Measurements from ENCODE around the gene PROM1.

DNA sequence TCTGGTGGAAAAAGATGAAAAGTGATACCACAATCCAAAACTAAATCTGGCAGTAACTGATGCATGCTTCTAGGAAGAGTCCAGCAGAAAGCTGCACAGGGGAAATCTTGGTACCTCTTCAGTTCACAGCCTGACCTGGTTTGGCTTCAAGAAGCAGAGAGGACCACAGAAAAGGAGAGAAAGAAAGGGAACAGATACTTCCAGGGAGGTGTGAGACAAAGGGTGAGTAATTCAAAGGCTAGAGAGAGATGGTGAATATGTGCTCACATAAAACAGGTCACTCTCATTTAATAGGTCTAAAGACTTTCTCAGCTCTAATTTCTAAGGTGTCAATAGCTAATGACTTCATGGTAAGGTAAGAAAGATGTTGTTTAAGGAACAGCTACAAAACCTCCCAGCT, 132.0 kb downstream of the PROM1 start:
- TF ChIP-seq, protein P1, sequence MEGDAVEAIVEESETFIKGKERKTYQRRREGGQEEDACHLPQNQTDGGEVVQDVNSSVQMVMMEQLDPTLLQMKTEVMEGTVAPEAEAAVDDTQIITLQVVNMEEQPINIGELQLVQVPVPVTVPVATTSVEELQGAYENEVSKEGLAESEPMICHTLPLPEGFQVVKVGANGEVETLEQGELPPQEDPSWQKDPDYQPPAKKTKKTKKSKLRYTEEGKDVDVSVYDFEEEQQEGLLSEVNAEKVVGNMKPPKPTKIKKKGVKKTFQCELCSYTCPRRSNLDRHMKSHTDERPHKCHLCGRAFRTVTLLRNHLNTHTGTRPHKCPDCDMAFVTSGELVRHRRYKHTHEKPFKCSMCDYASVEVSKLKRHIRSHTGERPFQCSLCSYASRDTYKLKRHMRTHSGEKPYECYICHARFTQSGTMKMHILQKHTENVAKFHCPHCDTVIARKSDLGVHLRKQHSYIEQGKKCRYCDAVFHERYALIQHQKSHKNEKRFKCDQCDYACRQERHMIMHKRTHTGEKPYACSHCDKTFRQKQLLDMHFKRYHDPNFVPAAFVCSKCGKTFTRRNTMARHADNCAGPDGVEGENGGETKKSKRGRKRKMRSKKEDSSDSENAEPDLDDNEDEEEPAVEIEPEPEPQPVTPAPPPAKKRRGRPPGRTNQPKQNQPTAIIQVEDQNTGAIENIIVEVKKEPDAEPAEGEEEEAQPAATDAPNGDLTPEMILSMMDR (IDR thresholded peaks at IDR 0.05; ENCODE audit: insufficient read depth, low read length, poor library complexity, severe bottlenecking), result no peak
- no peak for TF ChIP-seq EZH2phosphoT487 (conservative IDR thresholded peaks at IDR 0.05; ENCODE audit: low read length)
